GM12878 (cell line): Measurements from ENCODE around the gene ZNF397.
"Not testable (repeated sequence)": the region's sequence is repeated elsewhere in the genome, so short reads cannot be mapped to it uniquely, and the experiment has no call there.

Experiments used
- CREB1 ChIP-seq: IDR thresholded peaks from 2 replicates; pipeline ENCODE4 v1.6.1; 2012; ENCODE audit warnings: low read depth, mild to moderate bottlenecking, inconsistent platforms
- CREM ChIP-seq: IDR thresholded peaks from 2 replicates; pipeline ENCODE4 v1.6.1; 2014; ENCODE audit warnings: antibody characterized with exemption, low read depth
- EP300 ChIP-seq, 2 experiments: fragments of 150-350 bp in 1 of 2; IDR thresholded peaks; 2 replicates each; pipeline ENCODE4 v1.6.1; 2011 to 2012; ENCODE audit warnings: low read depth in 2 of 2, low read length in 2 of 2, borderline replicate concordance in 1 of 2, improper control_type of control experiment in 1 of 2, inconsistent platforms in 1 of 2; ENCODE audit not compliant: control insufficient read depth in 1 of 2
- EZH2 ChIP-seq: IDR thresholded peaks from 2 replicates; pipeline ENCODE4 v1.6.1; 2012; ENCODE audit warnings: low read depth, mild to moderate bottlenecking, control low read depth, inconsistent platforms, low read length, borderline replicate concordance; ENCODE audit not compliant: control insufficient read depth
- JUND ChIP-seq: IDR thresholded peaks from 2 replicates; pipeline ENCODE4 v1.6.1; 2012; ENCODE audit warnings: low read depth, mild to moderate bottlenecking, low read length, improper control_type of control experiment, moderate library complexity
- MAX ChIP-seq: IDR thresholded peaks from 2 replicates; pipeline ENCODE4 v1.6.1; 2012; ENCODE audit warnings: low read depth, low read length, improper control_type of control experiment
- PKNOX1 ChIP-seq: fragments of 450-650 bp; IDR thresholded peaks from 2 replicates; pipeline ENCODE4 v1.6.1; 2016; ENCODE audit warnings: mild to moderate bottlenecking
- POLR2A ChIP-seq: IDR thresholded peaks from 2 replicates; pipeline ENCODE4 v1.6.1; 2011; ENCODE audit warnings: low read depth, mild to moderate bottlenecking, low read length
- SUPT20H ChIP-seq: IDR thresholded peaks from 2 replicates; pipeline ENCODE4 v1.6.1; 2011; ENCODE audit warnings: low read depth, mild to moderate bottlenecking, low read length, moderate library complexity, borderline replicate concordance; ENCODE audit not compliant: control insufficient read depth
- SUZ12 ChIP-seq: fragments of 200-600 bp; sonication (generic); IDR thresholded peaks from one replicate; pipeline ENCODE4 v1.6.1; 2018; ENCODE audit warnings: antibody characterized with exemption, mild to moderate bottlenecking; ENCODE audit not compliant: unreplicated experiment
- TCF7 ChIP-seq: IDR thresholded peaks from 2 replicates; pipeline ENCODE4 v1.6.1; 2014; ENCODE audit warnings: antibody characterized with exemption, borderline replicate concordance
- YY1 ChIP-seq: IDR thresholded peaks from 2 replicates; pipeline ENCODE4 v1.6.1; 2011; ENCODE audit warnings: low read depth, mild to moderate bottlenecking, low read length
- ZNF274 ChIP-seq: IDR thresholded peaks from one replicate; pipeline ENCODE4 v1.8.0; 2011; ENCODE audit not compliant: insufficient read length, insufficient read depth

- not testable (repeated sequence) for TF ChIP-seq PKNOX1; YY1; CREB1; EZH2; CREM; ZNF274; POLR2A; JUND; EP300 (IDR thresholded peaks at IDR 0.05; ENCODE audit: borderline replicate concordance in 1 of 2, control insufficient read depth in 1 of 2, low read depth in 2 of 2, low read length in 2 of 2); SUZ12; SUPT20H; TCF7; MAX
Measured at GRCh38 chr18:35219331-35219730, 21.5 kb upstream of the ZNF397 start.
